ENCODE measurements around the gene GFOD2.

DNA sequence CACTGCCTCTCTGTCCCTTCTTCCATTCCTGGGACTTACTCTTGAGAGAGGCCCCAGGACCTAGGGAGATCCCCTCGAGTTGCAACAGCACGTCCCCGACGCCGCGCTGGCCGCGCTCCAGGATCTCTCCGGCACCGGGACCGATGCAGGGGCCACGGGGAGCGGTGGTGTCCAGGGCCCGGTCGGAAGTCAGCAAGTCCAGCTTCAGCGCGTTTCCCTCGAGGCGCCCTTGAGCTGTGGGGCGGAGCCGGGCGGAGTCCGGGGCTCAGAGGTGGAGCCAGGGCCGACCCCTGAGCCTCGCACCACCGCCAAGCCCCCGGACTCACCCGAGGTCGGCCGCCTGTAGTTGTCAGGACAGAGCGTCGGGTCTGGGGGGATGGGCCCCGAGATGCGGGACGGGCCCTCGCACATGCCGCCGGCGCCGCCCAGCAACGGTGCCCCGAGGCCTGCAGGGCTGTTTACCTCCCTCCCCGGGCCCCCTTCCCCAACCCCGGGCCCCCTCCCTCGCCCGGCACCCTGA, 53.0 kb downstream of the GFOD2 start:
- no peak for TF ChIP-seq EZH2phosphoT487 (IDR thresholded peaks at IDR 0.05; ENCODE audit: insufficient read depth, low read depth)
- TF ChIP-seq EZH2 (IDR thresholded peaks at IDR 0.05; ENCODE audit: insufficient read depth, poor library complexity, severe bottlenecking), result no peak
